ENCODE results near the gene RIT2. TPM values are rescaled to one million over a fixed set of nuclear protein-coding genes. Genes with fewer than 3 reads are reported as not detected.
"Not testable (repeated sequence)": the region's sequence is repeated elsewhere in the genome, so short reads cannot be mapped to it uniquely, and the experiment has no call there.

The RIT2 gene
- total RNA-seq, 4 donors from 2014 or later, result not detected

DNA sequence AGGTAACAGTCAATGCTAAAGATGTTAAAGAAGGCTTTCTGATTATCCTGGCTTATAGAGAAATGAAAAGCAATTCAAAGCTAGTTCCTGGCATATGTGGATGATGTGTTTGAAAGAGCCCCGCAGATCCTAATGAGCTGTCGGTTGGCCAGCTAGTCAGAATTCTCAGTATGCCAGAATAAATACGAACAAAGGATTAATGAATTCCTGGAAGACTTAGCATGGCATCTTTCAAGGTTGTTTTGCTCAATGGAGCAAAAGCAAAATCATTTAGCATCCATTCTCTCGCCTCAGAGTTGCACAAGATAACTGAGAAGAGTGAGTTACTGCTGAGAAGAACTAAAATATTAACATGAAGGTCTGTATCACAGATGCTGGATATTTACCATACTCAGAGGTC lies 307.6 kb downstream of the RIT2 start:
- H3K4me1 ChIP-seq, result no peaks in the 10 kb centered on the region
- H3K27me3 ChIP-seq, result no peaks in the 10 kb centered on the region
- no peaks in the 10 kb centered on the region for H3K9me3 ChIP-seq
- no peaks in the 10 kb centered on the region for H3K36me3 ChIP-seq
- H3K27ac ChIP-seq, result no peak overlapping the region
- DNase-seq, result no peak
- no peak overlapping the region for H3K4me3 ChIP-seq
- no peak for TF ChIP-seq POLR2A (IDR thresholded peaks at IDR 0.05)
- TF ChIP-seq, protein P1, sequence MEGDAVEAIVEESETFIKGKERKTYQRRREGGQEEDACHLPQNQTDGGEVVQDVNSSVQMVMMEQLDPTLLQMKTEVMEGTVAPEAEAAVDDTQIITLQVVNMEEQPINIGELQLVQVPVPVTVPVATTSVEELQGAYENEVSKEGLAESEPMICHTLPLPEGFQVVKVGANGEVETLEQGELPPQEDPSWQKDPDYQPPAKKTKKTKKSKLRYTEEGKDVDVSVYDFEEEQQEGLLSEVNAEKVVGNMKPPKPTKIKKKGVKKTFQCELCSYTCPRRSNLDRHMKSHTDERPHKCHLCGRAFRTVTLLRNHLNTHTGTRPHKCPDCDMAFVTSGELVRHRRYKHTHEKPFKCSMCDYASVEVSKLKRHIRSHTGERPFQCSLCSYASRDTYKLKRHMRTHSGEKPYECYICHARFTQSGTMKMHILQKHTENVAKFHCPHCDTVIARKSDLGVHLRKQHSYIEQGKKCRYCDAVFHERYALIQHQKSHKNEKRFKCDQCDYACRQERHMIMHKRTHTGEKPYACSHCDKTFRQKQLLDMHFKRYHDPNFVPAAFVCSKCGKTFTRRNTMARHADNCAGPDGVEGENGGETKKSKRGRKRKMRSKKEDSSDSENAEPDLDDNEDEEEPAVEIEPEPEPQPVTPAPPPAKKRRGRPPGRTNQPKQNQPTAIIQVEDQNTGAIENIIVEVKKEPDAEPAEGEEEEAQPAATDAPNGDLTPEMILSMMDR (IDR thresholded peaks at IDR 0.05), result no peak

DNA sequence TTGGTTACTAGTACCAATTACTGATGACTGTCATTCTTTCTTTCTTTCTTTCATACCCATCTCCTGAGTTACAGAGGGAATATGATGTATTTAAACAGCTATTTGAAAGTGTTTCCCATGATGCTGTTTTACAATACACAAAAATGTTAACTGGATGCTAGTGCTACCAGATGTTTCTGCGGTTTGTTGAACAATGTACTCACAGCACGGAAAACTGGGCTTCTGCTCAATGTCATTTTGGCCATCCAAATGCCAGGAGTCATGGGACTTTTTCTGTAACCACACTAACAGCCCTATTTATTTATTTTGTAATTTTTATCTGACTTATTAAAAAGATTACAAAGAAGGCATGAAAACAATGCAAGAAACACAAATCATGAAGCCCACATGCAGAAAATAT lies 313.8 kb downstream of the RIT2 start:
- Histone ChIP-seq H3K4me3 (no peak overlapping the region), H3K27me3 (no peaks in the 10 kb centered on the region), H3K4me1 (no peaks in the 10 kb centered on the region), H3K9me3 (no peaks in the 10 kb centered on the region), H3K27ac (no peak overlapping the region), H3K36me3 (no peaks in the 10 kb centered on the region)
- no peak for DNase-seq
- TF ChIP-seq, protein P1 (IDR thresholded peaks at IDR 0.05), result no peak
- TF ChIP-seq POLR2A (IDR thresholded peaks at IDR 0.05), result no peak

DNA sequence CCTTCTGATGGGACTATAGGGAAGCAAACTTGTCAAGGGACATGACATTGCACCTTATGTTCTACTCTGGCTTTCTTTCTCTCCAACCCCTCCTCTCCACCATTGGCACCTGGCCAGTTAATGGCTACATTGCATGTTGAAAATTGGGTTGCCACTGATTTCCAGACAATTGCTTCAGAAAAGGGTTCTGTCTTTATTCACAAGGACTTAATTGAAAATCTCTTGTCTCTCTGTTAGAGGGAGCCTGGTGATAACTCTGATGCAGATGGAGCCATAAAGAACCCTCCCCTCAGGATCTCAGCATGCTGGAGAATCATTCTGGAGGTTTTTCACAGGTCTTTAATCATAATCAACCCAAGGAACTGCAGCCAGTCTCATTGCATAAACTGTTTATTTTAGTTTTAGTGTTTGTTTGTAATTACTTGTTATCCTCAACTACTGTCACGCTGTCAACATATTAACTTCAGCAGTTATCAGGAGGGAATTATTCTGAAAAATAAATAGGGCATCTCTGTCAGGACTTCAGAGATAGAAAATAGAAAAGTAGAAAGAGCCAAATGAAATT lies 316.8 kb downstream of the RIT2 start:
- TF ChIP-seq, protein P1 (IDR thresholded peaks at IDR 0.05), result no peak
- TF ChIP-seq POLR2A (IDR thresholded peaks at IDR 0.05), result no peak
- H3K27ac ChIP-seq, result no peak overlapping the region
- H3K4me1 ChIP-seq, result no peaks in the 10 kb centered on the region
- H3K27me3 ChIP-seq, result no peaks in the 10 kb centered on the region
- DNase-seq, result no peak
- no peaks in the 10 kb centered on the region for H3K36me3 ChIP-seq
- H3K9me3 ChIP-seq, result no peaks in the 10 kb centered on the region
- no peak overlapping the region for H3K4me3 ChIP-seq

- not testable (repeated sequence) for H3K9me3 ChIP-seq, H3K36me3 ChIP-seq, H3K4me1 ChIP-seq, H3K27me3 ChIP-seq, H3K4me3 ChIP-seq, H3K27ac ChIP-seq
- peak in 1 of 3 donors; percentile 23 for DNase-seq
Observed at GRCh38 chr18:42795213-42795789, 320.2 kb downstream of the RIT2 start.

GRCh38 chr18:42792731-42793130 lies 322.8 kb downstream of the RIT2 start:
- no peak overlapping the region for H3K27ac ChIP-seq
- H3K9me3 ChIP-seq, result no peaks in the 10 kb centered on the region
- H3K4me3 ChIP-seq, result no peak overlapping the region
- no peak for DNase-seq
- H3K36me3 ChIP-seq, result no peaks in the 10 kb centered on the region
- no peak for TF ChIP-seq POLR2A (IDR thresholded peaks at IDR 0.05)
- TF ChIP-seq, protein P1 (IDR thresholded peaks at IDR 0.05), result no peak
- H3K27me3 ChIP-seq, result no peaks in the 10 kb centered on the region
- H3K4me1 ChIP-seq, result no peaks in the 10 kb centered on the region

- Histone ChIP-seq H3K27ac (no peak overlapping the region), H3K4me1 (no peaks in the 10 kb centered on the region), H3K4me3 (no peak overlapping the region), H3K36me3 (no peaks in the 10 kb centered on the region), H3K27me3 (no peaks in the 10 kb centered on the region), H3K9me3 (no peaks in the 10 kb centered on the region)
- no peak for TF ChIP-seq POLR2A (IDR thresholded peaks at IDR 0.05)
- TF ChIP-seq, protein P1 (IDR thresholded peaks at IDR 0.05), result no peak
- no peak for DNase-seq
Observed at GRCh38 chr18:42784632-42785031, 330.9 kb downstream of the RIT2 start.

All from Peyer's patch (tissue), 4 donors.